ENCODE data around the gene PGPEP1. TPM values are rescaled to one million over a fixed set of nuclear protein-coding genes. Genes with fewer than 3 reads are reported as not detected.

The PGPEP1 gene
- total RNA-seq, 2 experiments from 2014 or later = 15.7 to 17.8 TPM

DNA sequence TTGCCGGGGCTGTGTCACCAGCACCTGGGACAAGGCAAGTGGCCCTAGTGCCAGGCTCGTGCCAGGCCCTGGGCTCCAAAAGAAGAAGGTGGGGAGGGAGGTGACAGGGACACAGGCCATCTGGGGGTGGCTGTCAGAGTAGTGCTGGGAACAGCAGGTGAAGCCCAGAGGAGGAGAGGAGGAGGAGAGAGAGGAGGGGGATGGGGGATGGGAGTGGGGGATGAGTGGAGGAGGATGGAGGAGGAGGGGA, 36.3 kb upstream of the PGPEP1 start:
- no peak for DNase-seq
- Mint-ChIP-seq H3K4me1 (peaks cover 50% of the 10 kb centered on the region), H3K9me3 (no peaks in the 10 kb centered on the region), H3K27ac (peak overlapping the region; percentile 96), H3K36me3 (peaks cover 35% of the 10 kb centered on the region), H3K27me3 (no peaks in the 10 kb centered on the region), H3K4me3 (peak overlapping the region; percentile 88)

DNA sequence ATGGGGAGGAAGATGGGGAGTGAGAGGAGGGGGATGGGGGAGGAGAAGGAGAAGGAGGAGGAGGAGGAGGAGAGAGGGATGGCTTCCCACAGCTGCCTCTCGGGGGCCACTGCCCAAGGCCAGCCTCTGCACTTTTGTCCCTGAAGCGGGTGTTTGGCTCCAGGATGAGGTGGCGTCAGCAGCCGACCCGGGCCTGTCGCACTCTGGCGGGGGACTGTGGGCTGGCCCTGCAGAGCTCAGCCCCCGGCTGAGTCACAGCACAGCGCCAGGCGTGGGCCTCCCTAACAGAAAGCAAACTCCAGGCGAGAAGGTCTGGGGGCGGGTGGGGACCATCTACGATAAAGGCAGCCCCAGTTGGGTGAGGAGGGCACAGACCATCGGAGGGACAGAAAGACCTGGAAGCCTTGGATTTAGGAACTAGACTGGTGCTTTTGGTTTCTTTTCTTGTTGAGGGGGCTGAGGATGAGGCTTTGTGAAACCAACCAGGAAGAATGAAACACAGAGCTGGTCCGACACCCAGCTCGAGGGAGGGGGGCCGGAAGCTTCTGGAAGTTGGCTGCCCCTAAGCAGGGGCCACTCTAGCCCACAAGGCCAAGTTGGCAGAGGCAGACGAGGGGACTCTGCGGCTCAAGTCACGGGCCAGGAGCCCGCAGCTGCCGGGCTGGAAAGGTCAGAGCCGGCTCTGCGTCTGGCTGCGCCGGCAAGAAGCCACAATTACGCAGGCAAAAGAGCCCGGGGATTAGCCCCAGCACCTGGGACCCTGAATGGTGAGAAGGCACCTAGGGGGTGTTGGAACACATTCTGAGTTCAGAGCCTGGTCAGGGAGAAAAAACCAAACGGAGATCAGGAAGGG, 35.7 kb upstream of the PGPEP1 start:
- peaks cover 50% of the 10 kb centered on the region for H3K4me1 Mint-ChIP-seq
- H3K27ac Mint-ChIP-seq = peak overlapping the region; percentile 96
- peaks cover 35% of the 10 kb centered on the region for H3K36me3 Mint-ChIP-seq
- peak overlapping the region; percentile 88 for H3K4me3 Mint-ChIP-seq
- no peaks in the 10 kb centered on the region for H3K27me3 Mint-ChIP-seq
- peak; percentile 93 for DNase-seq
- H3K9me3 Mint-ChIP-seq = no peaks in the 10 kb centered on the region

DNA sequence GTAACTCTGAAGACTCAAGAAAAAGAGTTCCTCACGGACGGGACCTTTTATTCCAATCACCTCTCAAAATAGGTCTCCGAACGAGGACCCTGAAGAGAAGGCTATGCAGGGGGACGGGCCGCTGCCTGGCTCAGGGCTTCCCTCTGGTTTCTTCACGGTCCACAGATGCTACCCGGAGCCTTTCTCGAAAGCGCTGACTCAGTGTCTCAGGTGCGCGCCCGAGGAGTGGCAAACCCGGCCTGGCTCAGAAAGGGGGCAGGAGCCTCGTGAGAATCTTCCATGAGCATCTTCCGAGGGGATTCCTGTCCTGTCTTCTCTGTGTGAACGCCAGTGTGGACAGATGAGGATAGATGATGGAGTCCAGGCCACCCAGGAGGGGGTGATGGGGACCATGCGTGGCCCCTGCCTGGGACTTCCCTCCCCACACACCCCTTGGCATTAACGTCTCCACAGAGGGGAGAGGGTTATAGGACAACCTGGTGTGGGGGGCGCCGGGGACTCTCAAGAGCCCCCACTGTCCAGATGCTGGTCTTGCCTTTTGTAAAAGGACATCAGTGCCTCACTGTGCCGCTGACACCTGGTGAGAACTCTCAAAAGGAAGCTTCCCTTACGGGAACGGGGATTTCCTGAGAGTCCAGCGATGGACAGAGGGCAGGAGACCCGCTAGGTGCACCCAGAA, 34.0 kb upstream of the PGPEP1 start:
- DNase-seq = no peak
- peaks cover 43% of the 10 kb centered on the region for H3K36me3 Mint-ChIP-seq
- peak overlapping the region; percentile 96 for H3K27ac Mint-ChIP-seq
- H3K27me3 Mint-ChIP-seq = no peaks in the 10 kb centered on the region
- peak overlapping the region; percentile 88 for H3K4me3 Mint-ChIP-seq
- peaks cover 53% of the 10 kb centered on the region for H3K4me1 Mint-ChIP-seq
- H3K9me3 Mint-ChIP-seq = no peaks in the 10 kb centered on the region

DNA sequence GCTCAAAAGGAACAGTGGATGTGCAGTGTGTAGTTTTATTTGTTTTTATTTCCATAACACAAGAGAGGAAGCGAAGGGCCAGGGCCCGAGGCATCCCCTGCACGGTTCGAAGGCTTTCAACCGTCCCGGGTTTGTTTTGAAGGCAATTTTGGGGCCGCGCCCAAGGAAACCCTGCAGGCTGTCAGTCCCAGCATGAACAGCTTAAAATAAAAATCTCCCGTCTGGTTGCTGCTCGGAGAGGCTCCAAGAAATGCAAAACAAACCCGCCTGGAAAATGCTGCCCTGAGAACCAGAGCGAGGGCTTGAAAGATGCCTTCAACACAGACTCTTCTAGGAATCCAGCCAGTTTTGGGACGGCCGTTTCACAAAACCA, 33.5 kb upstream of the PGPEP1 start:
- Mint-ChIP-seq H3K27me3 (no peaks in the 10 kb centered on the region), H3K4me1 (peaks cover 50% of the 10 kb centered on the region), H3K4me3 (peak overlapping the region; percentile 88), H3K9me3 (no peaks in the 10 kb centered on the region), H3K36me3 (peaks cover 42% of the 10 kb centered on the region), H3K27ac (peak overlapping the region; percentile 96)
- no peak for DNase-seq

DNA sequence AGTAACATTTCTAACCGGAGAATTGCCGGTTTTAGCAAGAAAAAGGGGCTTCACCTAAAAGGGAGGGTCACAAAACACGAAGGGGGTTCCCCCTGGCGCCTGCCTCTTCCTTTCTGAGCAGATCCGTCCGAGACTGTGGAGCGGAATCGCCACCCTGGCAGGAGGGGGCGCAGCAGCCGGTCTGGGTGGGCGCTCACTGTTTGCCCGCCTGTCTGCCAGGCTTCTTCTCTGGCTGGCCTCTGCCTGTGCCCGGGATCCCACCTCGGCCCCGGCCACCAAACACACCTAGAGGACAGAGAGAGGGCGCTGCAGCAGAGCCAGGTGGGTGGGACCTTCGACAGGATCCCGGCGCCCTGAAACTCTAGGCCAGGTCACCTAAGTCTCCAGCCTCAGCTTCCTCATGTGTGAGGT, 33.1 kb upstream of the PGPEP1 start:
- peak; percentile 63 for DNase-seq
- Mint-ChIP-seq H3K9me3 (no peaks in the 10 kb centered on the region), H3K4me3 (peak overlapping the region; percentile 62), H3K27me3 (no peaks in the 10 kb centered on the region), H3K4me1 (peaks cover 47% of the 10 kb centered on the region), H3K36me3 (peaks cover 41% of the 10 kb centered on the region), H3K27ac (peak overlapping the region; percentile 96)

DNA sequence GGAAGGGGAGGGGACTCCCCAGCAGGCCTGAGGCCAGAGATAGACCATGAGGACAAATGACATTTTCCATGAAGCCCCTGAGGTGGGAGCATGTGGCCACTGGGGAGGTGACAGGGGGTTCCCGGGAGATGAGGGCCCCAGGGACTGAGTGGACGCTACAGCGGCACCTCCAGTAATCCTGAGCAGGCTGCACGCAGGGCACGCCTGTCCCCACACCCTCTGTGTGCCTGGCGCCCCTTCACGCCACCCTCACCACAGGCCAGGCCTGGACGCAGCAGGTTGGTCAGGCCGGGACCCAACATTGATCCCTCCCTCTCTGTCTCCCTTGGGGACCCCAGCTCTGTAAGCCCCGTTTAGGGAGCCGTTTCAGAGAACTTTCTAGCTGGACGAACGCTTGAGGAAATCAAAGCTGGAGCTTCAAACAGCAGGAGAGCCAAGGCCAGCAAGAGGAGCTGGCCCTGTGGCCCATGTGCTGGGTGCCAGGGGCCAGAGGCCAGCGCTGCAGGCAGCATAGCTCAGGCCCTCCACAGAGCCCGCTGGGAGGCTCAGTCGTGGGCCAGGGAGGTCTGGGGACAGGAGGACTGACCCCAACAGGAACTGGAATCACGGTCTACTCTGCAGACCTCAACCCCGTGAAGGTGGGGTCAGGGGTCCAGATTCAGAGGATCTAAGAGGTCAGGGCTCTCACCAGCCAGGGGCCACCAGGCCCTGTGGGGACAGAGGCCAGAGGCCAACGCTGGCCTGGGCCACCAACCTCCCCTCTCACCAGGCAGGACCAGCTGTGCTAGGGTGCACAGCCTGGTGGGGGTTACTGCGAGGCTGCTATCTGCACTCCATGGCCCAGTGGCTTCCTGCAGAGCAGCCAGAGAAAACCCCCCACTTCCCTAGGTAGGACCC, 32.1 kb upstream of the PGPEP1 start:
- DNase-seq = no peak
- Mint-ChIP-seq H3K9me3 (no peaks in the 10 kb centered on the region), H3K27ac (peak overlapping the region; percentile 96), H3K4me1 (peaks cover 46% of the 10 kb centered on the region), H3K4me3 (no peak overlapping the region), H3K36me3 (peaks cover 49% of the 10 kb centered on the region), H3K27me3 (no peaks in the 10 kb centered on the region)

DNA sequence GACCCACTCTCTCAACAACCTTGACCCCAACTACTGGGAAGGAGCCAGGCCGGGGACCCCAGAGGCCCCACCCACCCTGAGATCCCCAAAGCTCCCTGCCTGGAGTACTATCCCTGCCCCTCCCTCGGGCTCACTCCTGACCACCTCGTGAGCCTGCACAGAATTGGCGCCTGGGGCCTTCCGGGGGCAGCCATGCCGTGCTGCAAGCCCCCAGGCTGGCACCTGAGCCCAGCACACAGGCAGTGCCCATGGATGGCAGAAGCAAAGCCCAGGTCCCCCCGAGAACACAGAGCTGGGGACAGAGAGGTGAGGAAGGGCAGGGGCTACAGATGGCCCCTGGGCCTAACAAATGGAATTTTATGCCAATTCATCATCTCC, 31.5 kb upstream of the PGPEP1 start:
- Mint-ChIP-seq H3K27me3 (no peaks in the 10 kb centered on the region), H3K4me1 (peaks cover 43% of the 10 kb centered on the region), H3K36me3 (peaks cover 49% of the 10 kb centered on the region), H3K27ac (no peak overlapping the region), H3K4me3 (no peak overlapping the region), H3K9me3 (no peaks in the 10 kb centered on the region)
- DNase-seq = no peak

DNA sequence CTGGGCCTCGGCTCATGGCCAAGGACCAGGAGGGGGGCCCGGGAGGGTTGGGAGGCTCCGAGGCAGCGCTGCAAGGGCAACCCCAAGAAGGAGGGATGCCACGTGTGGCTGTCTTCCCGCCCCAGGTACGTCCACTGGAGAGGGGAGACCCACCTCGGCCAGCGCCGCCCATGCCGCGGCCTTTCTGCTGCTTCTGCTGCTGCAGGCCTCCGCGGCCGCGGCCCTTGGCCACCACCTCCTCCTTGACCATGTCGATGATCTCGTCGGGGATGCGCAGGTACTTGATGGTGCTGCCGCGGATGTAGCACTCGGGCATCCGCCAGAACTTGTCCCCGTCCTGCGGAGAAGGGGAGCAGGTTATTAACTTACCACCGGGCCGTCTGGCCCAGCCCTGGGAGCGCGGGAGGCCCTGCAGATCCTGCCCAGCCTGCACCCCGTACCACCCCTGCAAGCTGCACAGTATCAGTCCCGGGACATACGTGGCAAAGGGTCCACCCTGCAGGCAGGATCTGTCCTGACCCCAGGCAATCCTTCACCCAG, 30.8 kb upstream of the PGPEP1 start:
- Mint-ChIP-seq H3K4me3 (no peak overlapping the region), H3K9me3 (no peaks in the 10 kb centered on the region), H3K27me3 (no peaks in the 10 kb centered on the region), H3K27ac (peak overlapping the region; percentile 34), H3K36me3 (peaks cover 45% of the 10 kb centered on the region), H3K4me1 (peaks cover 40% of the 10 kb centered on the region)
- no peak for DNase-seq

DNA sequence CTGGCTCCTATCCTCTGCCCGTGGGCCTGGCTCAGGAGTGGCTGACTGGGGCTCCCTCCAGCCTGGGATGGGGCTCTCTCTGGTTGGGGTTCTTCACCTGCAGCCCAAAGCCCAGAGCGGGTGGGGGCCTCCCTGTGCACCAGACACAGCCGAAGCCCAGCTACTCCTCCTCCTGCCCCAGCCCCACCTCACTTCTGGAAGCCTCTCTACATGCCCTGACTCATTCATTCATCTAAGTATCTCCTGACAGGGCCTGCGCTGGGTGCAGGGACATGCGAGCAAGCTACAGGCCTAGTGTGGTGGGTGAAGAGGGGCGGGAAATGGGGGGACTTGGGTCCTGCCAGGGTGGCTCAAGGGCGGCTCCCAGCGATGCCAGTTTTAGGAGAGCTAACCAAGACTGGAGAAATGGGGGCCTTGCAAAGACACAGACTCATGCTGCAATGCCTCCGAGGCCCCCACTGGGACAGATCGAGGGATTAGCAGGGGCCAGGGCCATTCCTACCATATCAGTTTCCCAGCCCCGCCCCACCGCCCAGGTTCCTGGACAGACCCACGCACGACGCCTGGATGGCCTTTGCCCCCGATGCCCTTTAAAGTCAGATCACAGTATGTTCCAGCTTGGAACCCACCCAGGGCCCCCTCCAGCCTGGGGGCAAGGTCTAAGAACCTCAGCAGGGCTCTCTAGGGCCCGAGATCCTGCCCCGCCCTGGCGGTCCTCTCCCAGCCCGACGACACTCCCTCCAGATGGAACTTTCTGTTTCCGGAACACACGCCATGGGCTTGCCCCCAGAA, 30.1 kb upstream of the PGPEP1 start:
- Mint-ChIP-seq H3K36me3 (peaks cover 39% of the 10 kb centered on the region), H3K4me1 (peaks cover 33% of the 10 kb centered on the region)

DNA sequence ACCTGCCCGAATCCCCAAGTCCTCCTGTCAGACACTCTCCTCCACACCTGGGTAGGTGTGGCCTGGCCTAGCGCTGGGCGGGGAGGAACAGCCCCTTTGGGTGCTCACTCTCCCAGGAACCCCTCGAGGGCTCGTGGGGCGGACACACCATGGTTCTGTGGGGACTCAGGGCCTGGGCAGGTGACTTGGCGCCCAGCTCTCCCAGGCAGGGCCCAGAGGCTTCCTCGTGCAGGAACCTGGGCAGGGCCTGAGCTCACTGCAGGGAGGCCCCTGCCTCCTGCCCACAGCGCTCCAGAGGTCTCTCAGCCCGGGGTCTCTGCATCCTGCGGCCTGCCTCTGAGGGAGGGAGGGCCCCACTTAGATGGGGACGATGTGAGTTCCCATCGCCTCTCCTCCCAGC, 29.4 kb upstream of the PGPEP1 start:
- peaks cover 38% of the 10 kb centered on the region for H3K36me3 Mint-ChIP-seq
- H3K27ac Mint-ChIP-seq = peak overlapping the region; percentile 42
- DNase-seq = no peak
- H3K4me3 Mint-ChIP-seq = no peak overlapping the region
- peaks cover 29% of the 10 kb centered on the region for H3K4me1 Mint-ChIP-seq
- H3K9me3 Mint-ChIP-seq = no peaks in the 10 kb centered on the region
- no peaks in the 10 kb centered on the region for H3K27me3 Mint-ChIP-seq

More for the DNA sequence above, 30.1 kb upstream of the PGPEP1 start:
- Mint-ChIP-seq H3K4me3 (no peak overlapping the region), H3K9me3 (no peaks in the 10 kb centered on the region), H3K27ac (peak overlapping the region; percentile 42), H3K27me3 (no peaks in the 10 kb centered on the region)
- DNase-seq = no peak

DNA sequence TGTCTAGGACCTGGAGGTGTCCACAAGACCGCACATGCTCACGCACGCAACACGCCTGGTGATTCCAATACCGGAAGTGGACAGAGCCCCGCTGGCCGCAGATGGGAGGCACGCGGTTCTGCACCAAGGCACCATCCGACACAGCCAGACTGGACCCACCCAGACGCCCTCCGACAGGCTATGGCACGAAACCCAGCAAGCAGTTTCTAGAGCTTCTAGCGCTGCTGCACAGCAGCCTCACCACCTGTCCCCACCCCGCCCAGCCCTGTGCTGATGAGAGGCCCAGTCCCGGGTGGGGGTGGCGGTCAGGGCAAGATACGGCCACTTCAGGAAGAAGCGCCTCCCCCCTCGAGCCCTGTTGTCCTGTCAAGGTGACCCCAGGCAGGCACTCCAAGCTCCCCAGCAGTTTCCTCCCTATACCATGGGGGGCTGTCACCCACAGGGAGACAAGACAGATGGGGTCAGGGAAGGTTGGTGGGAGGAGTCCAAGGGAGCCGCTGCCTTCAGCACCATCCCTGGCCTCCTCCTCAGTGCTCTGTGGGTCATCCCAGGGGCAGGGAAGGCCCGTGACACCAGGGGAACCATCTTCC, 28.8 kb upstream of the PGPEP1 start:
- Mint-ChIP-seq H3K27me3 (no peaks in the 10 kb centered on the region), H3K36me3 (peaks cover 34% of the 10 kb centered on the region), H3K4me3 (no peak overlapping the region), H3K27ac (no peak overlapping the region), H3K4me1 (peaks cover 24% of the 10 kb centered on the region), H3K9me3 (no peaks in the 10 kb centered on the region)
- no peak for DNase-seq

DNA sequence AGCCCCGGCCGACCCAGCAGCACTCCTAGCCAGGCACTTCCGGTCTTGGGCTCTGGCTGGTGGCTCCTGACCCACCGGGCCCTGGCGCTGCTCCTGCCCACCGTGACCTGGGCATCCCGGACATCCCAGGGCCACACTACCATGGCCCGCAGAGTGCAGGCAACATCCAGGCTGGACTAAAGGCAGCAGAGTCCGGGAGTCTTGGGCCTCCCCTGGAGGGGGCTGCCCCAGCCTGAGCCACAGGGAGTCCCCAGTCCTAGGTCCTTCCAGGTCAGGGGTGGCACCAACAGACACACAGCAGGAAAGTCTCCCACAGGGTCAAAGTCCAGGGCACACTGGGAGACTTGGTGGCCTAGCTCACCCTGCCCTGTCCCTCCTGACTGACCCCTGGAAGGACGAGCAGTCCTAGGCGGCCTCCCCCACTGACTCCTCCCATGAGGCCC, 28.3 kb upstream of the PGPEP1 start:
- Mint-ChIP-seq H3K27ac (no peak overlapping the region), H3K4me3 (no peak overlapping the region), H3K4me1 (peaks cover 19% of the 10 kb centered on the region), H3K9me3 (no peaks in the 10 kb centered on the region), H3K36me3 (peaks cover 31% of the 10 kb centered on the region), H3K27me3 (no peaks in the 10 kb centered on the region)
- DNase-seq = no peak

DNA sequence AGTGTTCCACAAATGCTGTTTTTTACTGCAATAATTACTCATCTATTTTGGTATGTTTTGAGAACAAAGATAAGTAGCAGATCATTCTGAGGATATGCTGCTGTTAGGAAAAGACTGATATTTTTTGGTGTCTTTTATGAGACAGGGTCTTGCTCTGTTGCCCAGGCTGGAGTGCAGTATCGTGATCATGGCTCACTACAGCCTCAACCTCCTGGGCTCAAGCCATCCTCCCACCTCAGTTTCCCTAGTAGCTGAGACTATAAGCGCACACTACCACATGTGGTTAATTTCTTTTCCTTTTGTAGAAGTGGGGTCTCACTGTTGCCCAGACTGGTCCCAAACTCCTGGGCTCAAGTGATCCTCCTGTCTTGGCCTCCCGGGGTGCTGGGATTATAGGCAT, 27.0 kb upstream of the PGPEP1 start:
- peaks cover 30% of the 10 kb centered on the region for H3K36me3 Mint-ChIP-seq
- DNase-seq = no peak
- no peaks in the 10 kb centered on the region for H3K9me3 Mint-ChIP-seq
- no peaks in the 10 kb centered on the region for H3K27me3 Mint-ChIP-seq
- peaks cover 20% of the 10 kb centered on the region for H3K4me1 Mint-ChIP-seq
- no peak overlapping the region for H3K27ac Mint-ChIP-seq
- H3K4me3 Mint-ChIP-seq = no peak overlapping the region
